K562 (cell line): ENCODE results near the gene PRIM1. TPM values are rescaled to one million over a fixed set of nuclear protein-coding genes. Genes with fewer than 3 reads are reported as not detected.
A peak's percentile ranks its signal among the peaks of the same experiment; 100 is the strongest.

ENCODE experiments used
- ATAC-seq: fragments of 200-7000 bp; cut with Tn5 transposase; 3 replicates; pipeline ENCODE4 v1.9.1; 2020; ENCODE audit warnings: moderate library complexity
- BruUV-seq: library from RNA; stranded (reverse); fragments of 400-500 nt; replicated peaks from 2 replicates; lab custom pipeline; 2021; lab: Mats Ljungman, UMichigan
- CTCF ChIA-PET: fragments of 300-600 bp; formaldehyde crosslinking; extraction: SDS; loops from one replicate; lab custom pipeline; 2021; ENCODE audit warnings: low intra/inter-chr PET ratio; lab: Yijun Ruan, JAX
- POLR2A ChIA-PET: fragments of 300-600, 350-650 bp; sonication (Branson Sonifier 250); formaldehyde crosslinking; extraction: SDS; loops from one replicate; lab custom pipeline; 2021; ENCODE audit warnings: antibody characterized with exemption, inconsistent platforms; lab: Yijun Ruan, JAX
- DNase-seq, 4 experiments: peaks; one replicate each; pipeline versions ENCODE4 v3.0.0 to v3.0.0-alpha.2; 2011 to 2018; ENCODE audit warnings: low spot score in 3 of 4, mixed read lengths in 3 of 4; ENCODE audit errors: extremely low read depth in 1 of 4
- FAIRE-seq: peaks from 2 replicates; lab custom pipeline; 2011; peaks lifted over from hg19 to GRCh38; lab: Jason Lieb, UNC
- H2AFZ ChIP-seq: 2 replicates; pipeline ENCODE4 v1.6.0; 2011; ENCODE audit warnings: low read depth, low read length, control low read depth, inconsistent platforms
- H3K27ac ChIP-seq: fragments of 200-600 bp; 3 replicates; pipeline ENCODE4 v1.8.0; 2011; ENCODE audit warnings: low read depth, mild to moderate bottlenecking, control low read depth, inconsistent platforms, low read length, moderate library complexity, mixed read lengths; ENCODE audit errors: extremely low read depth
- H3K27me3 ChIP-seq, 2 experiments: fragments of 300-600 bp in 1 of 2; 2 replicates in 1 of 2; 3 replicates in 1 of 2; pipeline versions ENCODE4 v1.6.0 to v1.8.0; 2011; ENCODE audit warnings: inconsistent platforms in 2 of 2, low read length in 2 of 2, mild to moderate bottlenecking in 1 of 2, mixed read lengths in 1 of 2, moderate library complexity in 1 of 2; ENCODE audit not compliant: control insufficient read depth in 2 of 2, insufficient read depth in 2 of 2
- H3K36me3 ChIP-seq: fragments of 300-600 bp; 3 replicates; pipeline ENCODE4 v1.8.0; 2011; ENCODE audit warnings: mild to moderate bottlenecking, low read length, inconsistent platforms; ENCODE audit not compliant: control insufficient read depth, insufficient read depth
- H3K4me1 ChIP-seq, 2 experiments: fragments of 200-600 bp in 1 of 2; replicated peaks in 1 of 2; 2 replicates in 1 of 2; 3 replicates in 1 of 2; pipeline versions ENCODE4 v1.5.1 to v1.8.0; 2011; ENCODE audit warnings: inconsistent platforms in 2 of 2, low read length in 2 of 2, mild to moderate bottlenecking in 1 of 2, mixed read lengths in 1 of 2, moderate library complexity in 1 of 2; ENCODE audit not compliant: control insufficient read depth in 2 of 2, insufficient read depth in 2 of 2
- H3K4me2 ChIP-seq: 2 replicates; pipeline ENCODE4 v1.6.1; 2011; ENCODE audit warnings: low read length, control low read depth, inconsistent platforms, mixed read lengths; ENCODE audit not compliant: insufficient read depth
- H3K4me3 ChIP-seq: fragments of 200-600 bp; sonication (generic), shearing (Covaris generic); 2 replicates; pipeline ENCODE4 v1.5.1; 2016; ENCODE audit warnings: control low read depth, inconsistent platforms
- H3K79me2 ChIP-seq: fragments of 200-600 bp; 3 replicates; pipeline ENCODE4 v1.8.0; 2011; ENCODE audit warnings: low read length, inconsistent platforms; ENCODE audit not compliant: control insufficient read depth, insufficient read depth
- H3K9ac ChIP-seq, 2 experiments: 2 replicates each; pipeline versions ENCODE4 v1.6.0 to v1.6.1; 2011; ENCODE audit warnings: low read depth in 2 of 2, low read length in 2 of 2, control low read depth in 1 of 2, inconsistent platforms in 1 of 2, mild to moderate bottlenecking in 1 of 2, mixed read lengths in 1 of 2; ENCODE audit not compliant: insufficient read depth in 1 of 2
- H3K9me1 ChIP-seq: one replicate; pipeline ENCODE4 v1.6.0; 2011; ENCODE audit warnings: inconsistent platforms, mild to moderate bottlenecking, low read length, moderate library complexity; ENCODE audit not compliant: control insufficient read depth, insufficient read depth
- H3K9me3 ChIP-seq: replicated peaks from 2 replicates; pipeline ENCODE4 v1.5.1; 2011; ENCODE audit warnings: low read depth, low read length, inconsistent platforms; ENCODE audit not compliant: control insufficient read depth, insufficient read depth
- H4K20me1 ChIP-seq: replicated peaks from 2 replicates; pipeline ENCODE4 v1.6.1; 2011; ENCODE audit warnings: low read length, inconsistent platforms, mixed read lengths; ENCODE audit not compliant: control insufficient read depth, insufficient read depth
- IRF2 ChIP-seq: sonication (generic); formaldehyde crosslinking; IDR thresholded peaks from 2 replicates; pipeline ENCODE4 v1.8.1; 2022; ENCODE audit warnings: mild to moderate bottlenecking, missing genetic modification reagents
- SPI1 ChIP-seq: IDR thresholded peaks from 2 replicates; pipeline ENCODE4 v1.6.1; 2011; ENCODE audit warnings: low read depth, low read length, control low read depth, borderline replicate concordance
- ZNF121 ChIP-seq: sonication (generic); formaldehyde crosslinking; conservative IDR thresholded peaks from 2 replicates; pipeline ENCODE4 v1.8.0; 2022; ENCODE audit warnings: missing genetic modification reagents
- WGBS: fragments of 100-300 bp; shearing (Covaris generic); methylation state at CpG from one replicate; pipeline ENCODE4 v1.1.6; 2016; ENCODE audit warnings: low coverage, mixed read lengths; ENCODE audit not compliant: insufficient coverage; ENCODE audit errors: missing lambda C conversion rate; 5-methylcytosine and 5-hydroxymethylcytosine counted together
- in situ Hi-C: fragments of 300-500 bp; cut with MboI; formaldehyde crosslinking; loops from 4 replicates; pipeline ENCODE4 v1.15.0; 2018; ENCODE audit warnings: inconsistent platforms, mixed read lengths
- intact Hi-C: fragments of 100-400 bp; cut with micrococcal nuclease; formaldehyde crosslinking; loops from 2 replicates; pipeline ENCODE4 v1.14.2; 2022
- polyA plus RNA-seq, 8 experiments: library from polyadenylated mRNA; depleted of rRNA in 4 of 8; stranded (reverse) in 5 of 8; unstranded in 3 of 8; fragments of >200 nt; fragmentation: Nextera tagmentation in 2 of 8; fragmentation: Illumina TruSeq in 1 of 8; extraction: Ambion mirVana in 2 of 8; extraction: Trizol in 1 of 8; gene quantifications; 2 replicates each; pipeline versions ENCODE4 v1.2.1 to v1.2.3, GENCODE V29; 2011 to 2014; ENCODE audit warnings: inconsistent platforms in 1 of 8, missing spikeins in 1 of 8
- total RNA-seq, 7 experiments: library from RNA; depleted of rRNA in 6 of 7; stranded (reverse); fragments of >200 nt in 6 of 7; fragmentation: Illumina TruSeq in 2 of 7; extraction: Trizol in 2 of 7; gene quantifications; 2 replicates each; pipeline versions ENCODE4 v1.2.1 to v1.2.3, GENCODE V29; 2011 to 2021; ENCODE audit warnings: low replicate concordance in 1 of 7

Gene PRIM1
- total and polyA plus RNA-seq, 9 of the 15 experiments (the other 6 are each of a cell fraction or from before 2014, with no cell fraction given): 67.2 to 179 (median 140) TPM

GRCh38 chr12:56728139-56728861, 23.8 kb downstream of the PRIM1 start:
- Histone ChIP-seq H3K27me3 (no peaks in the 10 kb centered on the region), H3K4me1 (no peaks in the 10 kb centered on the region; a peak in 2 of 5 replicates), H3K9ac (no peak overlapping the region), H3K79me2 (peaks cover 20% of the 10 kb centered on the region), H3K9me1 (no peaks in the 10 kb centered on the region), H4K20me1 (peaks cover 1% of the 10 kb centered on the region; the same call in 1 of the 2 replicates), H2AFZ (no peak overlapping the region), H3K36me3 (peaks cover 58% of the 10 kb centered on the region), H3K4me3 (no peak overlapping the region), H3K9me3 (no peaks in the 10 kb centered on the region), H3K27ac (no peak overlapping the region), H3K4me2 (no peak overlapping the region)
- CTCF ChIA-PET: no interaction called here
- no TSS peak for BruUV-seq
- whole genome bisulfite sequencing: 95% methylated on average over 11 of the region's 11 CpGs
- TF ChIP-seq IRF2 (CRISPR knock-in tag) (no peak), ZNF121 (CRISPR knock-in tag) (peak; percentile 58), SPI1 (peak; percentile 71; the same call in 1 of the 2 replicates)
- POLR2A ChIA-PET: interaction anchor here (0.9 to 3.9 kb wide), 2 partner anchors 13 to 18 kb away, joined by 5 to 44 read pairs; no protein-coding TSS in a partner anchor
- ATAC-seq: no peak
- intact Hi-C loops (no loop called here), in situ Hi-C loops (loop anchor here (10.0 kb wide), 1 partner anchor 83 kb away; the partner anchor contains the start of gene ATP5F1B)
- no peak for FAIRE-seq
- no peak for DNase-seq
